Caco-2 (cell line): ENCODE data around the gene DAB2IP. TPM values are rescaled to one million over a fixed set of nuclear protein-coding genes. Genes with fewer than 3 reads are reported as not detected.

Source experiments
- BruUV-seq: library from RNA; stranded (reverse); fragments of 400-500 nt; replicated peaks from 2 replicates; lab custom pipeline; 2021; lab: Mats Ljungman, UMichigan
- CTCF ChIA-PET: fragments of 300-600 bp; sonication (Branson Sonifier 250); formaldehyde crosslinking; loops from one replicate; lab custom pipeline; 2022; ENCODE audit warnings: antibody characterized with exemption; lab: Charles Lee
- POLR2A ChIA-PET: fragments of 300-600 bp; sonication (Branson Sonifier 250); formaldehyde crosslinking; loops from one replicate; lab custom pipeline; 2022; ENCODE audit warnings: antibody characterized with exemption; lab: Charles Lee
- DNase-seq, 2 experiments: peaks; one replicate each; pipeline versions ENCODE4 v3.0.0 to v3.0.0-alpha.2; 2020 to 2022
- H3K27me3 ChIP-seq: replicated peaks from 2 replicates; pipeline ENCODE4 v1.6.0; 2011; ENCODE audit warnings: low read length; ENCODE audit not compliant: control insufficient read depth, insufficient read depth
- H3K36me3 ChIP-seq: 2 replicates; pipeline ENCODE4 v1.5.1; 2011; ENCODE audit warnings: low read length; ENCODE audit not compliant: control insufficient read depth, insufficient read depth
- H3K4me1 ChIP-seq: fragments of 250-450 bp; sonication (Bioruptor Pico); 2 replicates; pipeline ENCODE4 v1.5.1; 2020; ENCODE audit warnings: mild to moderate bottlenecking
- H3K4me3 ChIP-seq: 2 replicates; pipeline ENCODE4 v1.5.1; 2011; ENCODE audit warnings: low read depth, mild to moderate bottlenecking, control low read depth, low read length
- H3K9me3 ChIP-seq: fragments of 250-450 bp; sonication (Bioruptor Pico); 2 replicates; pipeline ENCODE4 v1.5.1; 2020; ENCODE audit warnings: mild to moderate bottlenecking, moderate library complexity
- H3K27ac Mint-ChIP-seq: one replicate; pipeline ENCODE4 v1.8.0; 2022; ENCODE audit warnings: mixed read lengths; ENCODE audit not compliant: unreplicated experiment
- H3K27me3 Mint-ChIP-seq: one replicate; pipeline ENCODE4 v1.8.0; 2022; ENCODE audit warnings: mixed read lengths; ENCODE audit not compliant: insufficient read depth, unreplicated experiment
- H3K36me3 Mint-ChIP-seq: one replicate; pipeline ENCODE4 v1.8.0; 2022; ENCODE audit warnings: mild to moderate bottlenecking, mixed read lengths; ENCODE audit not compliant: insufficient read depth, unreplicated experiment
- H3K4me1 Mint-ChIP-seq: one replicate; pipeline ENCODE4 v1.8.0; 2022; ENCODE audit warnings: low read depth, mixed read lengths; ENCODE audit not compliant: unreplicated experiment
- H3K4me3 Mint-ChIP-seq: one replicate; pipeline ENCODE4 v1.8.0; 2022; ENCODE audit warnings: mild to moderate bottlenecking, moderate library complexity, mixed read lengths; ENCODE audit not compliant: unreplicated experiment
- H3K9me3 Mint-ChIP-seq: one replicate; pipeline ENCODE4 v1.8.0; 2022; ENCODE audit warnings: mixed read lengths; ENCODE audit not compliant: unreplicated experiment
- CTCF ChIP-seq, 2 experiments: fragments of 200-600 bp in 1 of 2; IDR thresholded peaks; 1 replicate in 1 of 2; 2 replicates in 1 of 2; pipeline versions ENCODE4 v1.5.1 to v1.8.0; 2011 to 2022; ENCODE audit warnings: antibody characterized with exemption in 1 of 2, control low read depth in 1 of 2, inconsistent platforms in 1 of 2, low read depth in 1 of 2, low read length in 1 of 2, mild to moderate bottlenecking in 1 of 2, moderate library complexity in 1 of 2; ENCODE audit not compliant: insufficient read depth in 1 of 2, severe bottlenecking in 1 of 2, unreplicated experiment in 1 of 2
- intact Hi-C: fragments of 100-400 bp; cut with micrococcal nuclease; formaldehyde crosslinking; loops from one replicate; pipeline ENCODE4 v1.10.0; 2022; ENCODE audit not compliant: unreplicated experiment
- total RNA-seq: library from RNA; stranded (reverse); gene quantifications from 2 replicates; pipeline ENCODE4 v1.2.3, GENCODE V29; 2022

The DAB2IP gene
- total RNA-seq, 1 experiment from 2014 or later, result 26.0 TPM

GRCh38 chr9:121827251-121827967 is 176.0 kb downstream of the DAB2IP start:
- no peak overlapping the region for H3K27ac Mint-ChIP-seq
- Histone ChIP-seq H3K4me1 (no peaks in the 10 kb centered on the region; the same call in 1 of the 2 replicates), H3K4me3 (no peak overlapping the region), H3K36me3 (no peaks in the 10 kb centered on the region), H3K9me3 (no peaks in the 10 kb centered on the region), H3K27me3 (no peaks in the 10 kb centered on the region)
- POLR2A ChIA-PET, result no interaction called here
- intact Hi-C loops, result no loop called here
- no peaks in the 10 kb centered on the region for H3K27me3 Mint-ChIP-seq
- TF ChIP-seq CTCF (IDR thresholded peaks at IDR 0.05; ENCODE audit: insufficient read depth in 1 of 2, low read depth in 1 of 2, low read length in 1 of 2, severe bottlenecking in 1 of 2, unreplicated experiment in 1 of 2), result no peak
- CTCF ChIA-PET, result no interaction called here
- no peaks in the 10 kb centered on the region for H3K4me1 Mint-ChIP-seq
- no peaks in the 10 kb centered on the region for H3K36me3 Mint-ChIP-seq
- no peaks in the 10 kb centered on the region for H3K9me3 Mint-ChIP-seq
- no peak for DNase-seq
- H3K4me3 Mint-ChIP-seq, result no peak overlapping the region
- BruUV-seq, result no TSS peak

DNA sequence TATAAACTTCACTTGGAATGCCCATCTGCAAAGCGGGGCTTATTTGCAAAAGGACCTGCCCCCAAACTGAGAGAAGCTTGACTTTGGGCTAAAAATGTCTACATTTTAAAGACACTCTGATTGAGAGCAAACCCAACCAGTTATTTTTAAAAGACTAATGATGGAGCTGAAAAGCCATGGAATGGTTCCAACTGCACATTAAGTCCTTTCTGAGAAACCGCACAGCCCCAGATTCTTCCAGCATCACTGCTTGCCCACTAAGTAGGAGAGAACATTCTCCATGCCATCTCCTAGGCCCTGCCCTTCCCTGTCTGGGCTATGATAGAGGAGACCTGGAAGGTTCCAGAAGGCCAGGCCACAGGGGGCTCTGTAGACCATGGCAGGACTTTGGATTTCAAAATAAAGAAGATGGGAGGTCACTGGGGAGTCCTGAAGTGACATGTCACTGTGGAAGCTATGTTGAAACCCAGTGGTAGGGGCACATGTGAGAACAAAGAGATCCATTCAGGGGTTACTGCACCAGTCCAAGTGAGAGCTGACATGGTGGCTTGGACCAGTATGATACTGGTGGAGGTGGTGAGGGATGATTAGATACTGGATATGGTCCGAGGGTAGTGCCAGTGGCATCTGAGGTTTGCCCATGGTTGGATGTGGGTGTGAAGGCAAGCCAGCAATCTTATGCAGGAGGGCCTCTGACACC is 179.2 kb downstream of the DAB2IP start:
- POLR2A ChIA-PET, result no interaction called here
- no peak overlapping the region for H3K27ac Mint-ChIP-seq
- no peaks in the 10 kb centered on the region for H3K36me3 Mint-ChIP-seq
- CTCF ChIA-PET, result no interaction called here
- H3K4me1 Mint-ChIP-seq, result no peaks in the 10 kb centered on the region
- intact Hi-C loops, result no loop called here
- no peaks in the 10 kb centered on the region for H3K9me3 Mint-ChIP-seq
- no peak for TF ChIP-seq CTCF (IDR thresholded peaks at IDR 0.05; ENCODE audit: insufficient read depth in 1 of 2, low read depth in 1 of 2, low read length in 1 of 2, severe bottlenecking in 1 of 2, unreplicated experiment in 1 of 2)
- Histone ChIP-seq H3K4me1 (no peaks in the 10 kb centered on the region), H3K4me3 (no peak overlapping the region), H3K9me3 (no peaks in the 10 kb centered on the region), H3K27me3 (no peaks in the 10 kb centered on the region), H3K36me3 (no peaks in the 10 kb centered on the region)
- DNase-seq, result no peak
- H3K27me3 Mint-ChIP-seq, result no peaks in the 10 kb centered on the region
- BruUV-seq, result no TSS peak
- no peak overlapping the region for H3K4me3 Mint-ChIP-seq

- H3K4me1 Mint-ChIP-seq, result no peaks in the 10 kb centered on the region
- H3K36me3 Mint-ChIP-seq, result no peaks in the 10 kb centered on the region
- H3K9me3 Mint-ChIP-seq, result no peaks in the 10 kb centered on the region
- CTCF ChIA-PET, result interaction anchor here (0.6 kb wide), 1 partner anchor 140 kb away, joined by 3 read pairs; no protein-coding TSS in a partner anchor
- POLR2A ChIA-PET, result no interaction called here
- H3K27ac Mint-ChIP-seq, result no peak overlapping the region
- BruUV-seq, result no TSS peak
- no peak overlapping the region for H3K4me3 Mint-ChIP-seq
- no peaks in the 10 kb centered on the region for H3K36me3 ChIP-seq
- intact Hi-C loops, result no loop called here
- no peaks in the 10 kb centered on the region for H3K27me3 Mint-ChIP-seq
- H3K9me3 ChIP-seq, result no peaks in the 10 kb centered on the region
- H3K4me1 ChIP-seq, result no peaks in the 10 kb centered on the region
- no peak for DNase-seq
- H3K27me3 ChIP-seq, result no peaks in the 10 kb centered on the region
- H3K4me3 ChIP-seq, result no peak overlapping the region
- no peak for TF ChIP-seq CTCF (IDR thresholded peaks at IDR 0.05; ENCODE audit: insufficient read depth in 1 of 2, low read depth in 1 of 2, low read length in 1 of 2, severe bottlenecking in 1 of 2, unreplicated experiment in 1 of 2)
Measured at GRCh38 chr9:121831869-121832268, 180.4 kb downstream of the DAB2IP start.
